HG02840 (cell line): ENCODE measurements around the gene CARS1.
A peak's percentile ranks its signal among the peaks of the same experiment; 100 is the strongest.

Experiments used
- ATAC-seq: cut with Tn5 transposase; IDR thresholded peaks from one replicate; pipeline ENCODE4 v1.9.1; 2021; ENCODE audit warnings: mild to moderate bottlenecking, moderate library complexity, moderate number of reproducible peaks; ENCODE audit not compliant: unreplicated experiment, low FRiP score

CARS1 gene

GRCh38 chr11:3057069-3057963 lies at the start of gene CARS1:
CARS1 (minus strand) TSS chr11:3057423; CDS start chr11:3057367, 56 bp downstream.
- peak; percentile 93 for ATAC-seq

- ATAC-seq: no peak
Observed at GRCh38 chr11:3105791-3106735, 48.8 kb upstream of the CARS1 start.

- no peak for ATAC-seq
Observed at GRCh38 chr11:3104961-3105790, 48.0 kb upstream of the CARS1 start.

GRCh38 chr11:3104051-3104714 lies 47.0 kb upstream of the CARS1 start:
- no peak for ATAC-seq

GRCh38 chr11:3103076-3103475 lies 45.9 kb upstream of the CARS1 start:
- no peak for ATAC-seq

GRCh38 chr11:3102641-3102921 lies 45.4 kb upstream of the CARS1 start:
- no peak for ATAC-seq

- ATAC-seq: no peak
Observed at GRCh38 chr11:3101921-3102640, 44.9 kb upstream of the CARS1 start.

GRCh38 chr11:3099178-3099577 lies 42.0 kb upstream of the CARS1 start:
- no peak for ATAC-seq

- ATAC-seq: no peak
Observed at GRCh38 chr11:3096909-3097530, 39.8 kb upstream of the CARS1 start.

GRCh38 chr11:3095712-3096361 lies 38.6 kb upstream of the CARS1 start:
- no peak for ATAC-seq

GRCh38 chr11:3094223-3094824 lies 37.1 kb upstream of the CARS1 start:
- no peak for ATAC-seq

GRCh38 chr11:3093281-3094191 lies 36.3 kb upstream of the CARS1 start:
- ATAC-seq: no peak

GRCh38 chr11:3092603-3093141 lies 35.4 kb upstream of the CARS1 start:
- no peak for ATAC-seq

- peak; percentile 65 for ATAC-seq
Observed at GRCh38 chr11:3091846-3092602, 34.8 kb upstream of the CARS1 start.

- no peak for ATAC-seq
Observed at GRCh38 chr11:3091081-3091845, 34.0 kb upstream of the CARS1 start.
